ENCODE data around the gene PDZD11.
A peak's percentile ranks its signal among the peaks of the same experiment; 100 is the strongest.
"Not testable (repeated sequence)": the region's sequence is repeated elsewhere in the genome, so short reads cannot be mapped to it uniquely, and the experiment has no call there.

Gene PDZD11

DNA sequence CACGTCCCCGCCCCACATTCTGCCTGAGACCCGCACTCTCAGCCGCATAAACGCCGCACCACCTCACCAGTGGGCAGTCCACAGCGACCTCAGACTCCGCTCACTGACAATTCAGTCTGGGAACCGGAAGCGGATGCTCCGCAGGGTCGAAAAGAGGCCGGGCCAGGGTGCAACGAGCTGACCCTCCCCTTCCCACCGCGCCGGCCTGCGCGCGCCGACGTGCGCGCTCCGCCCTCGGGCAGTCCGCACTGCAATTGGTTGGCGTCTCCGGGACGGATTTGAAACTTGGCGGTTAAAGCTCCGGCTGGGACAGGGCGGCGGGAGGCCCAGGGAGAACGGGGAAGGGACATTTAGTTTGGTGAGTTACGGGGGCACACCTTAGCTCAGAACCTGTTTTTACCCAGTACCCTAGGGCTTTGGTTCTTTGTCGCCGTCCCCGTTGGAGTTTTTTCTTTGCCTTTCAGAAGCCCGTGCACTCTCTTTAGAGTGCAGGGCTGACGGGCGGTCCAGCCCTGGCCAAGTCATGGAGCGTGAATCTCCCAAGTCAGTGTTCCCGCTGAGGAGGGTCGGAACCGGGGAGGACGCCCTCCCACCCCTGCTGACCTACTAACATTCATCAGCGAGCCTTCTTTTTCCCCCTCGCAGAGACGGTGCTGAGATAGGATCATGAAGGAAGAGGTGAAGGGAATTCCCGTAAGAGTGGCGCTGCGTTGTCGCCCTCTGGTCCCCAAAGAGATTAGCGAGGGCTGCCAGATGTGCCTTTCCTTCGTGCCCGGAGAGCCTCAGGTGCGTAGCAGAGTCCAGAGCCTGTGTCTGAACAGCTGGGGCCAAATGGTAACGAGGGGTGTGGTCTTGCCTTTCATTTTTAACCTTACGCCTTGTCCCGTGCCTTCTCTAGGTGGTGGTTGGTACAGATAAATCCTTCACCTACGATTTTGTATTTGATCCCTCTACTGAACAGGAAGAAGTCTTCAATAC is at the start of gene PDZD11, which contains the start of gene KIF4A:
TSS of gene PDZD11 (minus strand) at position 135 of the 978 bp plus-strand sequence. CDS start 586 bp downstream, outside the sequence.
TSS of gene KIF4A (plus strand) at position 312 of the 978 bp plus-strand sequence. CDS start at position 667, 355 bp downstream.
- peak; percentile 22 to 53 for DNase-seq (ENCODE audit: low read depth in 2 of 2, low spot score in 1 of 2)

DNA sequence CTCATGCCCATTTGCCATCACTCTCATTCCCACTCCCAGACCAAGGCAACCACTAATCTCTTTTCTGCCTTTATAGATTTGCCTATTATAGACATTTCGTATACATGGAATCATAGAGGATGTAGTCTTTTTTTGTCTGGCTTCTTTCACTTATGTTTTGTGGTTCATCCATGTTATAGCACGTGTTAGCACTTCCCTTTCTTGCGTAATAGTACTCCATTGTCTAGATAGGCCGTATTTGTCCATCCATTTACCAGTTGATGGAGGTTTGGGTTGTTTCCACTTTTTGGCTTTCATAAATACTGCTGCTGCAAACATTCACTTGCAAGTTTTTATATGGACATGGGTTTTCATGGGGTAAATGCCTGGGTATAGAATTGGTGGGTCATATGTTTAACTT is 48.6 kb upstream of the PDZD11 start:
- no peak for DNase-seq (ENCODE audit: low read depth in 2 of 2, low spot score in 1 of 2)

- DNase-seq (ENCODE audit: low read depth in 2 of 2, low spot score in 1 of 2), result no peak
Measured at GRCh38 chrX:70336767-70337166, 47.0 kb upstream of the PDZD11 start.

GRCh38 chrX:70332600-70332999 is 42.9 kb upstream of the PDZD11 start:
- DNase-seq (ENCODE audit: low read depth in 2 of 2, low spot score in 1 of 2), result no peak

DNA sequence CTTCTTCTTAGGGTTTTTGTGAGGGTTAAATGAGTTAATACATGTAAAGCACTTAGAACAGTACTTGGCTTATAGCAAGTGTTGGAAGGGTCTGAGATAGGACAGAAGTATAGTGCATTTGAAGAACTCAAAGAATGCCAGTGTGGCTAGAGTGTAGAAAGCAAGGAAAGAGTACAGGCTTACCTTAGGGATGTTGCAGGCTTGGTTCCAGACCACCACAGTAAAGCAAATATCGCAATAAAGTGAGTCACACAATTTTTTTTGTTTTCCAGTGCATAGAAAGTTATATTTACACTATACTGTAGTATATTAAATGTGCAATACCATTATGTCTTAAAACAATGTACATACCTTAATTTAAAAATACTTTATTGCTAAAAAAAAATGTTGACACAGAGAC is 41.4 kb upstream of the PDZD11 start:
- no peak for DNase-seq (ENCODE audit: low read depth in 2 of 2, low spot score in 1 of 2)

DNA sequence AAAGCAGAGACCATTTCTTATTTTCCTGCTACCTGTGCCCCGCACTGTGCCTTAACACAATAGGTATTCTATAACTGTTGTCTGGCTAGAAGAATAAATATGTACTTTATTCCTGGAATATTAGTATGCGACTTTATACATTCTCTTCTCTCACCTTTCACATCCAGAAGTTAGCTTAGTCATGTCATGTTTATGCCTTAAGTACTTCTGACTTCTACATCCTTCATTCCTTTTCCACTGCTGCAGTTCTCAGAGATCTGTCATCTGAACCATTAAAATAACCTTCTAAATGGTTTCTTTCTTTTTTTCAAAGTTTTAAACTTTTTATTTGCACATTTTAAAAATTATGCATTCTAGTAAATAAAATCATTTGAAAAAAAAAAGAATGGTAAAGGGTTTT is 34.6 kb upstream of the PDZD11 start:
- DNase-seq (ENCODE audit: low read depth in 2 of 2, low spot score in 1 of 2), result no peak

DNA sequence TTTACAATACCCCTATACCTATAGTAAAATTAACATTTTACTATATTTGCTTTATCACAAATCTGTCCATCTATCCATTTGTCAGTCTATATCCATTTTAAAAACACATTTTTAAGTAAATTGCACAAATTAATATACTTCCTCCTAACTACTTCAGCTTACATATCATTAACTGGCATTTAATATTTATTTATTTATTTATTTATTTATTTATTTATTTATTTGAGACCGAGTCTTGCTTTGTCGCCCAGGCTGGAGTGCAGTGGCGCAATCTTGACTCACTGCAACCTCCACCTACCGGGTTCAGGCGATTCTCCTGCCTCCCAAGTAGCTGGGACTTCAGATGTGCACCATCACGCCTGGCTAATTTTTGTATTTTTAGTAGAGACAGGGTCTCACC is 33.9 kb upstream of the PDZD11 start:
- not testable (repeated sequence) for DNase-seq (ENCODE audit: low read depth in 2 of 2, low spot score in 1 of 2)

- no peak for DNase-seq (ENCODE audit: low read depth in 2 of 2, low spot score in 1 of 2)
Measured at GRCh38 chrX:70322784-70323183, 33.1 kb upstream of the PDZD11 start.

DNA sequence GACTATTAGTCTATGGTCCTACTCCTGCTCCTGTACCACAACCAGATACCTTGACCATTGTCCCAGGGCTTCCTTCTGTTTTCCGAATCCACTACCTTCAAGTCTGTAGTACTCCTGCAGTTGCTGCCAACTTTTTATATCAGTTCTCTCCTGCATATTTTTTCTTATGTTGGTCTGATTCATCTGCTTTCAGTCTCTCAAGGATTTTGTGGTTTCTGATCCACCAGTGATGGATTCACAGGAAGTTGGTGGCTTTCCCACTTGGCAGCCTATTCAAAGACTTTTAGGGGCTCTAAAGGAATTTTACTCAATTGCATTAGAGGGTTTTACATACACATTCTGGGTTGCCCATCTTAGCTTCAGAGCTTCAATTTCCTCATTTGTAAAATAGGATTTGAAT is 23.8 kb upstream of the PDZD11 start:
- no peak for DNase-seq (ENCODE audit: low read depth in 2 of 2, low spot score in 1 of 2)

- no peak for DNase-seq (ENCODE audit: low read depth in 2 of 2, low spot score in 1 of 2)
Measured at GRCh38 chrX:70301716-70302115, 12.0 kb upstream of the PDZD11 start.

DNA sequence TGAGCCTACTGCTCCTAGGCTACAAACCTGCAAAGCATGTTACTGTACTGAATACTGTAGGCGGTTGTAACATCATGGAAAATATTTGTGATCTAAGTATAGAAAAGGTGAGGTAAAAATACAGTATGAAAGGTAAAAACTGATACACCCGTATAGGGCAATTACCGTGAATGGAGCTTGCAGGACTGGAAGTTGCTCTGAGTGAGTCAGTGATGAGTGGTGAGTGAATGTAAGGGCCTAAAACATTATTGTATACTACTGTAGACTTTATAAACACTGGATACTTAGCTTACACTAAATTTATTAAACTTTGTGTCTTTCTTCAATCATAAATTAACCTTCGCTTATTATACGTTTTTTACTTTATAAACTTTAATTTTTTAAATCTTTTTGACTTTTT is 3.9 kb upstream of the PDZD11 start:
- no peak for DNase-seq (ENCODE audit: low read depth in 2 of 2, low spot score in 1 of 2)

GRCh38 chrX:70292788-70293187 is 3.1 kb upstream of the PDZD11 start:
- DNase-seq (ENCODE audit: low read depth in 2 of 2, low spot score in 1 of 2), result no peak

DNA sequence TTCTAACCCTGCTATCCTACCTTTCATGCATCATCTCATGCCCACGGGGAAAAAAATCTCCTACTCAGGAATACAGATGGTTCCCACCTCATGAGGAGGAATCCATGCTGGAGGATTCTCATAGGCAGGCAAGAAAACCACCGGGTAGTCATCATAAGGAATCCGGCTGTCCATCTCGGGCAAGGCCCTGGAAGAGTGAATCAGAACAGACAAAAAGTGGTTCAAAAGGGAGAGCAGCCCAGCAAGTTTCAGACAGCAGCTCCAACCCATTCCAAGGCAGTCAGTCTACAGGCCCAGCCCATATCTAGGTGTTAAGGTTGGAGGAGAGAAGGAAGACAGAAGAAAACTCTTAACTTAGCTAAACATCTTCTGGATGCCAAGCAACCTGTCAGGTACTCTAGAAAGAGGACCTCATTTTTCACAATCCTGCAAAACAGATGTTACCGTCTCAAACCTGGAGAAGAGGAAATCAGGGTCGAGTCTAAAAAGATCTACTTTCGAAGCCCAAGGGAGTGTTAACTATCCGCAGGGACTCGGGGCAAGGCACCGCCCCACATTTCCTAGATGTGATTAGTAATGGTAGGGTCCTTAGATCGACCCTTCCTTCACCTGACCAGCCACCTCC is 447 bp downstream of the PDZD11 start:
- no peak for DNase-seq (ENCODE audit: low read depth in 2 of 2, low spot score in 1 of 2)

- no peak for DNase-seq (ENCODE audit: low read depth in 2 of 2, low spot score in 1 of 2)
Measured at GRCh38 chrX:70281951-70282350, 7.8 kb downstream of the PDZD11 start, which contains the start of gene RAB41. TSS of gene RAB41 (plus strand) at chrX:70282172. CDS start at chrX:70282218, 46 bp downstream.

- DNase-seq (ENCODE audit: low read depth in 2 of 2, low spot score in 1 of 2), result no peak
Measured at GRCh38 chrX:70280573-70280972, 9.2 kb downstream of the PDZD11 start.

DNA sequence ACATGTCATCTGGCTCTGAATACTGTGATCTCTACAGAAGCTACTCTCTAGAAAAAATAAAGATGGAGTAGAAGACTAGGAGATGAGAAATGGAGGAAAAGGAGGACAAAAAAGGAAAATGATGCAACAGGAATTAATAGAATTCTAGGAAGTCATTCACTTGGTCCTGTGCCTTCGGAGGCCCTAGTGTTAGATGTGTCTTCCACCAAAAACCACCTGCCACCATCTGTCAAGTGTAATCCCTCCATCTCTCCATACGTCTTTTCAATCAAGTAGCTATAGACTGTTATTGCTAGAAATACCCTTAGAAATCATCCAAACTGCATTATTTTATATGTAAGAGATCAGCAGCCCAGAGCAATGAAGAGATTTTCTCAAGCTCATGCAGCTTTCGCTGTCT is 10.6 kb downstream of the PDZD11 start:
- DNase-seq (ENCODE audit: low read depth in 2 of 2, low spot score in 1 of 2), result no peak

- not testable (repeated sequence) for DNase-seq (ENCODE audit: low read depth in 2 of 2, low spot score in 1 of 2)
Measured at GRCh38 chrX:70274029-70274428, 15.7 kb downstream of the PDZD11 start.

GRCh38 chrX:70268034-70268433 is 21.7 kb downstream of the PDZD11 start, which contains the start of gene ARR3:
TSS of gene ARR3 (plus strand) at chrX:70268334. CDS start at chrX:70269386, 1,052 bp downstream.
- DNase-seq (ENCODE audit: low read depth in 2 of 2, low spot score in 1 of 2), result no peak

GRCh38 chrX:70264784-70265183 is 24.9 kb downstream of the PDZD11 start:
- DNase-seq (ENCODE audit: low read depth in 2 of 2, low spot score in 1 of 2), result no peak

DNA sequence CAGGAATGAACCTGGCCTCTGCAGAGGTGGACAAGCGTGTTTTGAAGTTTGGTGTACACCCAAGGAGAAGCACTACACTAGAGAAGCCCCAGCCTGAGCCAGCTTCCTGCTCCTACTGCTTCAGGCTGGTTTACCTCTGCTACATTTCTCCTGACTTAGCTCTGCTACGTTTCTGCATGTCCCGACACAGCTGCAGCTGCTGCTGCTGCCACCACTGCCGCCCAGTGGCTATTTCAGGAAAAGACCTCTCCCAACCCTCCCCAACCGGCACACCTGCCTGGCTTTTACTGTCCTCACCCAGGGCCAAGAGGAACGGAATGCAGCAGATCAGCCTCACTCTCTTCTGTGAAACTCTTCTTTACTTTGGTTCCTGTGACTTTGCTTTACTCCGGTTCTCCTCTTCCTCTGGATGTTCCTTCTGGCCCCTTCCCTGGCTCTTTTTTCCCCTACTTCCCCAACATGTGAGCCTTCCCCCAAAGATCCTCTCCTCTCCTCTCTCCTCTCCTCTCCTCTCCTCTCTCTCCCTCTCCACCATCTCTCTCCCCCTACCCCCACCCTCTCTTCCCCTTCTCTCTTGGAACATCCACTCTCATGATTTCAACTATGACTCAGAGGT is 26.7 kb downstream of the PDZD11 start:
- DNase-seq (ENCODE audit: low read depth in 2 of 2, low spot score in 1 of 2), result no peak

- DNase-seq (ENCODE audit: low read depth in 2 of 2, low spot score in 1 of 2), result no peak
Measured at GRCh38 chrX:70260104-70260503, 29.6 kb downstream of the PDZD11 start, which contains the start of gene P2RY4. TSS of gene P2RY4 (minus strand) at chrX:70260204. CDS start at chrX:70259624, 580 bp downstream.

Measured in stimulated activated CD8-positive, alpha-beta memory T cell treated with anti-CD3 and anti-CD28 coated beads, Interleukin-4, amount 100 ng/mL, for 1 hour (primary cell).